OCI-LY1 (cell line): Measurements from ENCODE around the gene SLC16A6.

Experiments
- H2AFZ ChIP-seq: fragments of 200-600 bp; sonication (generic), shearing (Covaris generic); 2 replicates; pipeline ENCODE4 v1.6.0; 2014; ENCODE audit warnings: antibody characterized with exemption, mild to moderate bottlenecking, low read length
- H3F3A ChIP-seq: fragments of 200-600 bp; sonication (generic), shearing (Covaris generic); 2 replicates; pipeline ENCODE4 v1.6.0; 2014; ENCODE audit warnings: mild to moderate bottlenecking, antibody characterized with exemption, low read length, moderate library complexity; ENCODE audit not compliant: insufficient read depth
- H3K27ac ChIP-seq: fragments of 200-600 bp; sonication (generic); 2 replicates; pipeline ENCODE4 v1.5.1; 2014; ENCODE audit warnings: low read length, mixed run types, mild to moderate bottlenecking, low read depth; ENCODE audit not compliant: poor library complexity, severe bottlenecking
- H3K27me3 ChIP-seq: fragments of 200-600 bp; sonication (generic); 2 replicates; pipeline ENCODE4 v1.6.0; 2014; ENCODE audit warnings: antibody characterized with exemption, mild to moderate bottlenecking, low read length, moderate library complexity; ENCODE audit not compliant: insufficient read depth
- H3K36me3 ChIP-seq: fragments of 200-600 bp; sonication (generic); 2 replicates; pipeline ENCODE4 v1.6.1; 2014; ENCODE audit warnings: mild to moderate bottlenecking, antibody characterized with exemption, low read length, moderate library complexity, mixed read lengths; ENCODE audit not compliant: insufficient read depth
- H3K4me1 ChIP-seq: fragments of 200-600 bp; sonication (generic); 2 replicates; pipeline ENCODE4 v1.5.1; 2014; ENCODE audit warnings: mild to moderate bottlenecking, low read length, moderate library complexity; ENCODE audit not compliant: insufficient read depth, severe bottlenecking
- H3K4me2 ChIP-seq: fragments of 200-600 bp; sonication (generic), shearing (Covaris generic); 2 replicates; pipeline ENCODE4 v1.6.1; 2014; ENCODE audit warnings: low read length
- H3K4me3 ChIP-seq: fragments of 200-600 bp; sonication (generic); 2 replicates; pipeline ENCODE4 v1.5.1; 2014; ENCODE audit warnings: low read length, low read depth, mild to moderate bottlenecking, mixed read lengths; ENCODE audit not compliant: poor library complexity, severe bottlenecking
- H3K79me2 ChIP-seq: fragments of 200-600 bp; shearing (Covaris generic); 2 replicates; pipeline ENCODE4 v1.6.1; 2016; ENCODE audit warnings: mixed run types, low read length, mixed read lengths; ENCODE audit not compliant: insufficient read depth
- H3K9ac ChIP-seq: fragments of 200-600 bp; sonication (generic), shearing (Covaris generic); 2 replicates; pipeline ENCODE4 v1.6.1; 2014; ENCODE audit warnings: mild to moderate bottlenecking, low read length, mixed read lengths
- H3K9me2 ChIP-seq: fragments of 200-600 bp; sonication (generic), shearing (Covaris generic); 2 replicates; pipeline ENCODE4 v1.6.1; 2014; ENCODE audit warnings: low read depth, mild to moderate bottlenecking, low read length, mixed read lengths
- H3K9me3 ChIP-seq: fragments of 200-600 bp; shearing (Covaris generic); 2 replicates; pipeline ENCODE4 v1.6.1; 2014; ENCODE audit warnings: low read length, mixed read lengths
- H4K20me1 ChIP-seq: fragments of 200-600 bp; sonication (generic), shearing (Covaris generic); 2 replicates; pipeline ENCODE4 v1.6.0; 2016; ENCODE audit warnings: mild to moderate bottlenecking, low read length; ENCODE audit not compliant: insufficient read depth
- CTCF ChIP-seq: fragments of 200-600 bp; sonication (generic), shearing (Covaris generic); IDR thresholded peaks from 2 replicates; pipeline ENCODE4 v1.5.1; 2017; ENCODE audit warnings: mild to moderate bottlenecking, antibody characterized with exemption, low read length, moderate library complexity, mixed read lengths
- EZH2 ChIP-seq: fragments of 200-600 bp; sonication (generic), shearing (Covaris generic); IDR thresholded peaks from 2 replicates; pipeline ENCODE4 v1.8.0; 2017; ENCODE audit warnings: borderline replicate concordance, mixed run types, mild to moderate bottlenecking, antibody characterized with exemption, low read length, moderate library complexity, mixed read lengths

Gene SLC16A6

GRCh38 chr17:68294617-68295016 is 3.7 kb upstream of the SLC16A6 start:
- Histone ChIP-seq H4K20me1 (no peaks in the 10 kb centered on the region), H3K79me2 (peaks cover 21% of the 10 kb centered on the region), H3F3A (0 out of 2 replicates have a peak, but pooled peaks cover under 1% of the 10 kb centered on the region), H3K36me3 (peaks cover 10% of the 10 kb centered on the region; the same call in 1 of the 2 replicates), H3K9me3 (no peaks in the 10 kb centered on the region), H3K27me3 (no peaks in the 10 kb centered on the region), H3K27ac (peak overlapping the region; percentile 52), H3K9ac (no peak overlapping the region), H3K4me3 (no peak overlapping the region), H3K4me2 (peak overlapping the region; percentile 12; the same call in 1 of the 2 replicates), H3K9me2 (no peaks in the 10 kb centered on the region), H2AFZ (no peak overlapping the region), H3K4me1 (peaks cover 42% of the 10 kb centered on the region)
- TF ChIP-seq EZH2 = no peak
- no peak for TF ChIP-seq CTCF

GRCh38 chr17:68294196-68294555 is 3.2 kb upstream of the SLC16A6 start:
- Histone ChIP-seq H3K27me3 (no peaks in the 10 kb centered on the region), H4K20me1 (no peaks in the 10 kb centered on the region), H3K79me2 (peaks cover 26% of the 10 kb centered on the region), H3K36me3 (peaks cover 15% of the 10 kb centered on the region; the same call in 1 of the 2 replicates), H3F3A (0 out of 2 replicates have a peak, but pooled peaks cover 4% of the 10 kb centered on the region), H3K4me2 (peak overlapping the region; percentile 12; the same call in 1 of the 2 replicates), H2AFZ (no peak overlapping the region), H3K4me3 (no peak overlapping the region), H3K4me1 (peaks cover 46% of the 10 kb centered on the region), H3K9ac (no peak overlapping the region), H3K9me2 (no peaks in the 10 kb centered on the region), H3K27ac (peak overlapping the region; percentile 52), H3K9me3 (no peaks in the 10 kb centered on the region)
- TF ChIP-seq EZH2 = no peak
- no peak for TF ChIP-seq CTCF

DNA sequence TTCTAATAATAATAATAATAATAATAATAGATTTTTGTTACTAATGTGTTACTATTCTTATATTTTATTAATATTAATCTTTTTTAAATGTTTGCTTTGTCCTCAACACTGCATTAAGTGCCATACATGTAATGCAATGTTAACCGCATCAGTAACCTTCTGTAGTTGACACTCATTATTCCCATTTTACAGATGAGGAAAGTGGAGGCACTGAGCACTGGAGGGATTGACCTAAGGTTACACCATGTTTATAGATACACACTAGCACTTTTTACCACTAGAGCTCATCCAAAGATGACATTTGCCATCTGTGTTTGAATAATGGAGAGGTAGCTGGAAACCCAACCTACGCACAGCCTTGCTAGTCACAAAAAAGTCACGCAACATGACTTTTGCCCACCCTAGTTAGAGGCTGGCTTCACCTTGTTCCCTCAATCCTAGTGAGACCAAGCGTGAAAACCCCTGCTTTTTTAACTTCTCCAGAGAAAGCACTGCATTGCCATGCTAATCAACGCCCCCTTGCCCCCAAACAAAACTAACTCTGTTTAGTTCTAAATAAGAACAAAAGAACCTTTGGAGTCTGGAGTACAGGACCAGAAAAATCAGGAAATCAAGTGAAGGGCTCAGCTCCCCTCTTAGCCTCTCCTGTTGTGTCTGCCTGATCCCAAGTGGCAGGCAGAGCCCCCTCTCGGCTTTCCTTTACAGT is 2.7 kb upstream of the SLC16A6 start:
- Histone ChIP-seq H3K9ac (no peak overlapping the region), H3K27ac (peak overlapping the region; percentile 52), H3K4me1 (peaks cover 51% of the 10 kb centered on the region), H3K4me3 (peak overlapping the region; percentile 23), H2AFZ (no peak overlapping the region), H3K27me3 (no peaks in the 10 kb centered on the region), H3K4me2 (peak overlapping the region; percentile 12; the same call in 1 of the 2 replicates), H3F3A (0 out of 2 replicates have a peak, but pooled peaks cover 7% of the 10 kb centered on the region), H3K79me2 (peaks cover 28% of the 10 kb centered on the region), H3K36me3 (peaks cover 17% of the 10 kb centered on the region; the same call in 1 of the 2 replicates), H3K9me3 (no peaks in the 10 kb centered on the region), H3K9me2 (no peaks in the 10 kb centered on the region), H4K20me1 (no peaks in the 10 kb centered on the region)
- no peak for TF ChIP-seq EZH2
- no peak for TF ChIP-seq CTCF
